Neuron (in vitro differentiated cells): ENCODE data around the gene GCNT1.

Source experiments
- H2AFZ ChIP-seq: one replicate; pipeline ENCODE4 v1.6.1; 2013; ENCODE audit warnings: low read depth, mild to moderate bottlenecking, inconsistent platforms, low read length, moderate library complexity
- H3K27me3 ChIP-seq: one replicate; pipeline ENCODE4 v1.6.1; 2013; ENCODE audit warnings: low read length; ENCODE audit not compliant: insufficient read depth
- H3K36me3 ChIP-seq: one replicate; pipeline ENCODE4 v1.6.1; 2013; ENCODE audit warnings: low read length; ENCODE audit not compliant: insufficient read depth
- H3K4me1 ChIP-seq: one replicate; pipeline ENCODE4 v1.6.1; 2013; ENCODE audit warnings: low read length; ENCODE audit not compliant: insufficient read depth
- H3K4me3 ChIP-seq: 2 replicates; pipeline ENCODE4 v1.5.1; 2013; ENCODE audit warnings: mild to moderate bottlenecking, low read length, moderate library complexity
- H3K9me3 ChIP-seq: one replicate; pipeline ENCODE4 v1.6.1; 2013; ENCODE audit warnings: low read length

Gene GCNT1

DNA sequence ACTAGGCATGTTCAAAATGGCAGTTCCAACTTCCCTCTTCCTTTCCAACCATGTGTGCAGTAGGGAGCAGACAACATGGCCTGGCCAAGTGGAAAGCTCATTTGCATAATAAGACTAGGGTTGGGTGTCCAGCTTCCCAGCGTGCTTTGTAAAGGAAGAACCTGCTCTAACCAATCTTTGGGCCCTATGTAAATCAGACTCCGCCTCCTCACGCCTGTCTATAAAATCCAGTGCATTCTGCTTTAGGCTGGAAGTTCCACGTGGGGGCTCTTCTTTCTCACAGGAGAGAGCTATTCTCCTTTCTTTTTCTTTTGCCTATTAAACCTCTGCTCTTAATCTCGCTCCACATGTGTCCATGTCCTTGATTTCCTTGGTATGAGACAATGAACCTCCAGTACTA lies 83.4 kb downstream of the GCNT1 start:
- Histone ChIP-seq H3K27me3 (no peaks in the 10 kb centered on the region), H2AFZ (peak overlapping the region; percentile 40), H3K9me3 (no peaks in the 10 kb centered on the region), H3K36me3 (no peaks in the 10 kb centered on the region), H3K4me3 (no peak overlapping the region), H3K4me1 (peaks cover 3% of the 10 kb centered on the region)

DNA sequence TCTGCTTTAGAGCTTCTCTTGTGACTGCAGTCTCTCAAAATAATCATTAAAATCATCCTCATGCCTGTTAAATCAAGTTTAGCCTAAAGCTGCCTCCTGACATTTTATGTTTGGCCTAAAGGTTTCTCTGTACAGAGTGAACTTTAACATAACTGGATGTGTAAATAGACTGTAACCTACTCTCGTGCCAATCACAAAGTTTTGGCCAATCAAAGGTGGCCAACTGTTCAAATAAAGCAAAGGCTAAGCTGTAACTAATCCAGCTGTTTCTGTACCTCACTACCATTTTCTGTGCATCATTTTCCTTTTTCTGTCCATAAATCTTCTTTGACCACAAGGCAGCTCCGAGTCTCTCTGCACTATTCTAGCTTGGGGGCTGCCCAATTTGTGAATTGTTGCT lies 86.2 kb downstream of the GCNT1 start:
- H3K36me3 ChIP-seq, result no peaks in the 10 kb centered on the region
- H3K4me1 ChIP-seq, result peaks cover 3% of the 10 kb centered on the region
- H3K4me3 ChIP-seq, result no peak overlapping the region
- no peaks in the 10 kb centered on the region for H3K9me3 ChIP-seq
- no peaks in the 10 kb centered on the region for H3K27me3 ChIP-seq
- H2AFZ ChIP-seq, result no peak overlapping the region

DNA sequence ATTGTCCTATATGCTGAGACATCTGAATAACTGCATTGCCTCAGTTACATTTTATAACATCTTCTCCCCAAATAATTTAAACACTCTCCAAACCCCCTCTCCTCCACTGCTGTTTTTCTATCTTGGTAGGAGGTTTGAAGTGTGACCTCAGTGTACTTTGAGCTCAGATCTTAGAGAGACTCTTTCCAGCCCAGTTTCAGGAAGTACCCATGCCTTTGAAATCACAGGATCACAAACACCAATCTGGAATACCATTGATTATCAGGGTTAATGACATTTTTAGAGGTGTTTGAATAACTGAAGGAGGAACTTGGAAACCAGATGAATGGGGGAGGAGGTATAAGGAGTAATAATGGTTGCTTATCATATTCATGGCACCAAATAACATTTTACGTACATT lies 93.2 kb downstream of the GCNT1 start:
- Histone ChIP-seq H3K9me3 (no peaks in the 10 kb centered on the region), H3K36me3 (no peaks in the 10 kb centered on the region), H3K27me3 (no peaks in the 10 kb centered on the region), H3K4me1 (no peaks in the 10 kb centered on the region), H3K4me3 (no peak overlapping the region), H2AFZ (no peak overlapping the region)

DNA sequence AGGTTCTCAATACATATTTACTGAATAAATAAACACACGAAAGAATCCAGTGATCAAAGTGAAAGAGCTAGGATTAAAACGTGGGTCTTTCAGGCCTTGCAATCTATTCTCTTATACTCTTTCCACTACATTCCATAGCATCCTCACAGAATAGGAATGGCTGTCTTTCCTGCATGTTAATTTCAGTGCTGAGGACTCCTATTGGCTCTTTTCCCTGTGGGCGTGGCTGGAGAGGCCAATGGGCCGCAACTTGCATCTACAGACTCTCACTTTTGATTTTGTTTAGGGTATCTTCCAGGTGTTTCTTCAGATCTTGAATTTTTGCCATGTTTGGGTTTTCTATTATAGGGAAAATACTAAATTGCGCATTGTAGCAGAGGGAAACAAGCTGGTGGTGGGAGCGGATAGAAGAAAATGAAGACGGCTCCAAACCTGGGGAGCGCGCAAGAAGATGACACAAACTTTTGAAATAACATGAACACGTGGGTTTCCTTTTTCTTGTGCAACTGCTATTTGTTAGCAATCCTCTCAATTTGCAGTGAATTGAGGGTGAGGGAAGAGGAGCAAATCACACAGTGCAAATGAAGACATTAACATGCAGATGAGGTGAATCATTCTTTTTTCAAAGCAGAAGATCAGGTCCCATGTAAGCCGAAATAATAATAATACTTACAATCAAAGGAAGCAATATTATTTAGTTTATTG lies 93.9 kb downstream of the GCNT1 start:
- Histone ChIP-seq H3K27me3 (no peaks in the 10 kb centered on the region), H3K9me3 (no peaks in the 10 kb centered on the region), H3K4me3 (no peak overlapping the region), H3K4me1 (no peaks in the 10 kb centered on the region), H2AFZ (no peak overlapping the region), H3K36me3 (no peaks in the 10 kb centered on the region)

DNA sequence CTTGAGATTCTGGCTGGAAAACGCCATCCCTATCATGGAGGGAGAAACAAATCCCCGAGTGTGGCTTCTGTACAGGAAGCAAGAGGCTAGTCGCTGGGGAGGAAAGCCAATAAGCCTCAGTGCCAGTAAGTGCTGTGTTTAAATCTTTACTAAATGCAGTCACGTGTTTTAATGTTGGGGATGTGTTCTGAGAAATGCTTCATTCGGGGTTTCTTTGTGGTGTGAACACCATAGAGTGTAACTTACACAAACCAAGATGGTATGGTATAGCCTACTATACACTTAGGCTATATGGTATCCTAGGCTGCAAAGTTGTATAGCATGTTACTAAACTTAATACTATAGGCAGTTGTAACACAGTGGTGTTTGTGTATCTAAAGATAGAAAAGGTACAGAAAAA lies 94.7 kb downstream of the GCNT1 start:
- H2AFZ ChIP-seq, result no peak overlapping the region
- no peak overlapping the region for H3K4me3 ChIP-seq

More for the DNA sequence above, 94.7 kb downstream of the GCNT1 start:
- Histone ChIP-seq H3K9me3 (no peaks in the 10 kb centered on the region), H3K4me1 (peaks cover 5% of the 10 kb centered on the region), H3K27me3 (no peaks in the 10 kb centered on the region), H3K36me3 (no peaks in the 10 kb centered on the region)
